HCT116 (cell line): ENCODE data around the gene PKHD1. TPM values are rescaled to one million over a fixed set of nuclear protein-coding genes. Genes with fewer than 3 reads are reported as not detected.

Experiments
- ATAC-seq: fragments of 200-7000 bp; cut with Tn5 transposase; 2 replicates; pipeline ENCODE4 v1.9.1; 2020; ENCODE audit warnings: mild to moderate bottlenecking, moderate library complexity
- BruUV-seq: library from RNA; stranded (reverse); fragments of 400-500 nt; replicated peaks from 2 replicates; lab custom pipeline; 2021; lab: Mats Ljungman, UMichigan
- CTCF ChIA-PET: fragments of 300-600 bp; sonication (Branson Sonifier 250); formaldehyde crosslinking; loops from one replicate; lab custom pipeline; 2021; ENCODE audit warnings: antibody characterized with exemption; lab: Charles Lee
- POLR2A ChIA-PET: fragments of 300-600, 350-600 bp; sonication (Branson Sonifier 250); formaldehyde crosslinking; loops from one replicate; lab custom pipeline; 2021; ENCODE audit warnings: antibody characterized with exemption; lab: Charles Lee
- RAD21 ChIA-PET, 2 experiments: fragments of 300-600 bp; sonication (Branson Sonifier 250); formaldehyde crosslinking; loops; one replicate each; lab custom pipeline; 2023; ENCODE audit warnings: low total read pairs in 2 of 2; ENCODE audit not compliant: uncharacterized antibody in 2 of 2, unreplicated experiment in 2 of 2, low non-redundant PET in 1 of 2; lab: Charles Lee
- DNase-seq: peaks from one replicate; pipeline ENCODE4 v3.0.0-alpha.2; 2010; ENCODE audit warnings: low read depth, low spot score
- H2AFZ ChIP-seq: fragments of 200-600 bp; shearing (Covaris generic), sonication (generic); 2 replicates; pipeline ENCODE4 v1.6.1; 2017; ENCODE audit warnings: low read depth, mixed run types, mixed read lengths, antibody characterized with exemption, low read length; ENCODE audit not compliant: poor library complexity, severe bottlenecking
- H3K27ac ChIP-seq: 2 replicates; pipeline ENCODE4 v1.5.1; 2012; ENCODE audit warnings: low read depth, low read length
- H3K27me3 ChIP-seq: fragments of 200-600 bp; sonication (generic); 2 replicates; pipeline ENCODE4 v1.6.1; 2016; ENCODE audit warnings: mixed run types, low read length, mixed read lengths; ENCODE audit not compliant: insufficient read depth
- H3K36me3 ChIP-seq, 2 experiments: fragments of 200-500 bp in 1 of 2; fragments of 200-600 bp in 1 of 2; sonication (Bioruptor generic) in 1 of 2; sonication (generic) in 1 of 2; 2 replicates each; pipeline versions ENCODE4 v1.5.1 to v1.6.1; 2014 to 2016; ENCODE audit warnings: low read length in 2 of 2, inconsistent platforms in 1 of 2, mixed read lengths in 1 of 2, mixed run types in 1 of 2; ENCODE audit not compliant: insufficient read depth in 2 of 2, control insufficient read depth in 1 of 2
- H3K4me1 ChIP-seq, 2 experiments: fragments of 200-600 bp in 1 of 2; sonication (generic) in 1 of 2; 2 replicates each; pipeline versions ENCODE4 v1.5.1 to v1.6.1; 2012 to 2017; ENCODE audit warnings: low read length in 2 of 2, inconsistent platforms in 1 of 2, mild to moderate bottlenecking in 1 of 2, mixed read lengths in 1 of 2, mixed run types in 1 of 2, moderate library complexity in 1 of 2; ENCODE audit not compliant: insufficient read depth in 2 of 2, control insufficient read depth in 1 of 2
- H3K4me2 ChIP-seq: fragments of 200-600 bp; sonication (generic); 2 replicates; pipeline ENCODE4 v1.6.1; 2017; ENCODE audit warnings: mixed run types, low read length, mixed read lengths
- H3K4me3 ChIP-seq, 2 experiments: fragments of 200-600 bp in 1 of 2; sonication (generic) in 1 of 2; replicated peaks in 1 of 2; 2 replicates each; pipeline ENCODE4 v1.5.1; 2011 to 2016; ENCODE audit warnings: low read length in 2 of 2, control low read depth in 1 of 2, low read depth in 1 of 2, mild to moderate bottlenecking in 1 of 2, mixed read lengths in 1 of 2, mixed run types in 1 of 2
- H3K79me2 ChIP-seq: fragments of 200-600 bp; sonication (generic); 2 replicates; pipeline ENCODE4 v1.6.1; 2017; ENCODE audit warnings: mild to moderate bottlenecking, mixed run types, low read length, moderate library complexity, mixed read lengths; ENCODE audit not compliant: insufficient read depth
- H3K9ac ChIP-seq: fragments of 200-600 bp; sonication (generic); 2 replicates; pipeline ENCODE4 v1.6.1; 2016; ENCODE audit warnings: low read length, mixed read lengths
- H3K9me2 ChIP-seq: fragments of 200-600 bp; sonication (generic), shearing (Covaris generic); 2 replicates; pipeline ENCODE4 v1.6.1; 2017; ENCODE audit warnings: mixed run types, mild to moderate bottlenecking, moderate library complexity; ENCODE audit not compliant: insufficient read depth
- H3K9me3 ChIP-seq, 2 experiments: fragments of 200-500 bp in 1 of 2; fragments of 200-600 bp in 1 of 2; sonication (Bioruptor generic) in 1 of 2; sonication (generic) in 1 of 2; 2 replicates each; pipeline ENCODE4 v1.6.1; 2014 to 2017; ENCODE audit warnings: low read length in 2 of 2, mixed read lengths in 2 of 2, inconsistent platforms in 1 of 2, low read depth in 1 of 2, mild to moderate bottlenecking in 1 of 2, mixed run types in 1 of 2, moderate library complexity in 1 of 2; ENCODE audit not compliant: control insufficient read depth in 1 of 2, insufficient read depth in 1 of 2
- H4K20me1 ChIP-seq: fragments of 200-600 bp; sonication (generic), shearing (Covaris generic); 2 replicates; pipeline ENCODE4 v1.6.1; 2017; ENCODE audit warnings: mixed run types, mild to moderate bottlenecking, moderate library complexity; ENCODE audit not compliant: insufficient read depth
- CTCF ChIP-seq, 3 experiments: fragments of 200-600 bp in 1 of 3; sonication (generic) in 1 of 3; IDR thresholded peaks in 2 of 3; conservative IDR thresholded peaks in 1 of 3; 2 replicates each; pipeline ENCODE4 v1.5.1; 2012 to 2017; ENCODE audit warnings: low read depth in 2 of 3, low read length in 2 of 3, antibody characterized with exemption in 1 of 3, borderline replicate concordance in 1 of 3, control low read depth in 1 of 3, mild to moderate bottlenecking in 1 of 3, mixed read lengths in 1 of 3, mixed run types in 1 of 3, moderate library complexity in 1 of 3; ENCODE audit not compliant: insufficient read depth in 1 of 3
- EGR1 ChIP-seq: IDR thresholded peaks from 2 replicates; pipeline ENCODE4 v1.6.1; 2012; ENCODE audit warnings: low read depth
- EZH2 ChIP-seq: fragments of 200-600 bp; sonication (generic); IDR thresholded peaks from 2 replicates; pipeline ENCODE4 v1.6.1; 2017; ENCODE audit warnings: antibody characterized with exemption, mixed run types
- FOSL1 ChIP-seq: IDR thresholded peaks from 2 replicates; pipeline ENCODE4 v1.6.1; 2012; ENCODE audit warnings: low read depth
- MAX ChIP-seq: IDR thresholded peaks from 2 replicates; pipeline ENCODE4 v1.6.1; 2012
- POLR2A ChIP-seq: IDR thresholded peaks from 2 replicates; pipeline ENCODE4 v1.7.0; 2011; ENCODE audit warnings: borderline replicate concordance; ENCODE audit not compliant: insufficient read depth, insufficient read length; ENCODE audit errors: extremely low read depth
- POLR2AphosphoS5 ChIP-seq: IDR thresholded peaks from 2 replicates; pipeline ENCODE4 v1.6.1; 2011; ENCODE audit warnings: mild to moderate bottlenecking, low read depth, low read length, moderate library complexity
- RAD21 ChIP-seq: IDR thresholded peaks from 2 replicates; pipeline ENCODE4 v1.6.1; 2012; ENCODE audit warnings: low read depth, mild to moderate bottlenecking
- REST ChIP-seq: IDR thresholded peaks from 2 replicates; pipeline ENCODE4 v1.6.1; 2012; ENCODE audit warnings: low read depth
- SP1 ChIP-seq: IDR thresholded peaks from 2 replicates; pipeline ENCODE4 v1.6.1; 2012; ENCODE audit warnings: low read depth
- TCF7L2 ChIP-seq: IDR thresholded peaks from 2 replicates; pipeline ENCODE4 v1.7.0; 2011; ENCODE audit warnings: borderline replicate concordance, inconsistent platforms; ENCODE audit not compliant: insufficient read depth, insufficient read length; ENCODE audit errors: extremely low read depth
- ZBTB33 ChIP-seq: IDR thresholded peaks from 2 replicates; pipeline ENCODE4 v1.6.1; 2011; ENCODE audit warnings: mild to moderate bottlenecking, low read length, moderate library complexity; ENCODE audit not compliant: insufficient replicate concordance; ENCODE audit errors: extremely low read depth
- ZFX ChIP-seq: fragments of 450-650 bp; IDR thresholded peaks from 2 replicates; pipeline ENCODE4 v1.6.1; 2017
- intact Hi-C: fragments of 100-400 bp; cut with micrococcal nuclease; formaldehyde crosslinking; loops from 2 replicates; pipeline ENCODE4 v1.10.0; 2022
- total RNA-seq: library from RNA; stranded (reverse); gene quantifications from one replicate; pipeline ENCODE4 v1.2.1, GENCODE V29; 2021; ENCODE audit not compliant: unreplicated experiment

The PKHD1 gene
- total RNA-seq, 1 experiment from 2014 or later = not detected

- ATAC-seq = no peak
- ChIA-PET POLR2A (no interaction called here), CTCF (no interaction called here)
Measured at GRCh38 chr6:51963980-51964379, 123.4 kb downstream of the PKHD1 start.

More at GRCh38 chr6:51963980-51964379, 123.4 kb downstream of the PKHD1 start:
- H3K4me1 ChIP-seq = no peaks in the 10 kb centered on the region
- no peaks in the 10 kb centered on the region for H3K36me3 ChIP-seq
- no TSS peak for BruUV-seq
- H3K9me3 ChIP-seq = no peaks in the 10 kb centered on the region
- no peak for TF ChIP-seq POLR2A
- TF ChIP-seq EGR1 = no peak
- TF ChIP-seq CTCF (IDR thresholded peaks at IDR 0.05 in 2 of 3, conservative IDR thresholded peaks at IDR 0.05 in 1 of 3; ENCODE audit: borderline replicate concordance in 1 of 3, insufficient read depth in 1 of 3, low read depth in 2 of 3, low read length in 2 of 3) = no peak
- TF ChIP-seq MAX = no peak
- TF ChIP-seq ZBTB33 = no peak
- TF ChIP-seq ZFX = no peak
- no peak for TF ChIP-seq TCF7L2
- TF ChIP-seq RAD21 = no peak
- TF ChIP-seq EZH2 = no peak
- no peak for TF ChIP-seq FOSL1
- TF ChIP-seq REST = no peak
- TF ChIP-seq POLR2AphosphoS5 = no peak
- TF ChIP-seq SP1 = no peak
- intact Hi-C loops = no loop called here
- no peaks in the 10 kb centered on the region for H4K20me1 ChIP-seq
- H3K4me2 ChIP-seq = no peak overlapping the region
- no peak overlapping the region for H3K4me3 ChIP-seq
- no peak overlapping the region for H3K9ac ChIP-seq
- H3K9me2 ChIP-seq = no peaks in the 10 kb centered on the region
- RAD21 ChIA-PET = no interaction called here
- DNase-seq = no peak
- peaks cover 10% of the 10 kb centered on the region; the same call in 1 of the 2 replicates for H3K27me3 ChIP-seq
- H2AFZ ChIP-seq = no peak overlapping the region
- no peaks in the 10 kb centered on the region for H3K79me2 ChIP-seq
- H3K27ac ChIP-seq = no peak overlapping the region
